NAMALWA (cell line): ENCODE measurements around the gene ZNF394.

Experiments
- DNase-seq: peaks from one replicate; pipeline ENCODE4 v3.0.0-alpha.2; 2015; ENCODE audit warnings: low spot score

The ZNF394 gene

DNA sequence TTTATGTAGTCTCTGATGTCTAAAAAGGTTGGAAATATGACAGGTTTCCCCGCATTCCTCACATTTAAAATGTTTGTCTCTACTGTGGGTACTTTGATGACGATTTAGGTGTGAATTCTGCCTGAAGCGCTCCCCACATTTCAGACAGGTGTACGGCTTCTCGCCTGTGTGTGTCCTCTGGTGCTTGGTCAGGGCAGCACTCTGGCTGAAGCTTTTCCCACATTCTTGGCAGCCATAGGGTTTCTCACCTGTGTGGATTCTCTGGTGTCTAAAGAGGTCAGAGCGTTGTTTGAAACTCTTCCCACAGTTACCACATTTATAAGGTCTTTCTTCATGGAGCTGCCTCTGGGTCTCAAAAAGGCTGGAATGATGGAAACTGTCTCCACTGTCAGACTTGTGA lies 6.3 kb downstream of the ZNF394 start:
- no peak for DNase-seq

GRCh38 chr7:99490878-99491277 lies 9.2 kb downstream of the ZNF394 start:
- DNase-seq: no peak

GRCh38 chr7:99489235-99489634 lies 10.8 kb downstream of the ZNF394 start:
- peak; percentile 64 for DNase-seq

DNA sequence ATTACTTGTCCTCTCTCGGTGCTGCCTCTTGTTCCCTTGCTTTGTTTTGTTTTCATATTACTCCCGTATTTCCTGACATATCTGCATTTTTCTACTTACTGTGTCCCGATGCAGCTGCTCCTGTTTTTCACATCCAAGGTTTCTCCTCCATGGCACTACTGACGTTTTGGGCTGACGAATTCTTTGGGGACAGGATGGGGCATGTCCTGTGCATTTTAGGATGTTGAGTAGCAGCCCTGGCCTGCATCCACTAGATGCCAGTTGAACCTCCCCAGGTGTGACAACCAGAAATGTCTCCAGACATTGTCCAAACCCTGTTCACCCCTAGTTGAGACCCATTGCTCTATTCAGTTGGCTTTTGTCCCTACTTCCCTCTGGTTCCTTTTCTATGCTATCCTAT lies 15.0 kb downstream of the ZNF394 start:
- DNase-seq: no peak

DNA sequence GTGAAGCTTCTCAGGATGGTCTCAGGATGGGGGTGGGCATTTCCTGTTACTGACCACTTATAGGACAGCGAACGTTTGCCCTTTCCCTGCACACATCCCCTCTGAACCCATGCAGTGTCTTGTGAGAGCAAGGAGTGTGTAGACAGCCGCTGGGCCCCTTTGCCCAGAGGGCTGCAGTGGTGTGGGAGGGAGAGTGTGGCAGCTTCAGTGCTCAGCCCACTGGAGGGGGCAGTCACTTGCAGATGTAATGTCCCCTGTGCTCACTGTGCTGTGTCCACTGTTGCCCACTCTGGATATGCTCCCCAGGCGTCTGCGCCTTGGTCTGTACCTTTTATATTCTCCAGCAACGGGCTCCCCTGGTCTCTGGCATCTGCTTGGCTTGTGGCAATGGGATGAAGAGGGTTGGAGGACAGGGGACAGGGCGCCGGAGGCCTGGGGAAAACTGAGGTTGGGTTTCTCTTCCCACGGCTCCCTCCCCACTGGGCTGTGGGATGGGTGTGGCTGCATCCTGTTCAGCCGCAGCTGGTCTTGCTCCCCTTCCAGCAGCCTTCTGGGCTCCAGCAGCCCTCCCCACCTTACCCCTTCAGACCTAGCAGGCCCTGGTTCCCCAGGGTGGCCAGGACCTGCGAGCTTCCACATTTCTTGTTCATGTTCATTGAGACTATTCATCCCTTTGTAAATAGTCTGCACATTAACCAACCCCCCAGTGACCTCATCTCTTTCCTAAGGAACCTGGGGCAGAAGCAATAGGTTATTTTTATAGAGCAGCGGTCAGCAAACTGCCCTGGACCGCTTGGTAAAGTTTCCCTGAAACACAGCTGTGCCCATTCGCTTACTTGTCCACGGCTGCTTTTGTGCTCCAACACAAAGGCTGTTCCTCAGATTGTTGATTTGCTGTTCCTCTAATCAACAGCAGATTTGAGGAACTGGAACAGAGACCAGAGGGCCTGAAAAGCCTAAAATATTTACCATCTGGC lies 21.3 kb downstream of the ZNF394 start:
- no peak for DNase-seq

- DNase-seq: no peak
Observed at GRCh38 chr7:99476107-99476506, 24.0 kb downstream of the ZNF394 start.

GRCh38 chr7:99473315-99473596 lies 26.8 kb downstream of the ZNF394 start:
- DNase-seq: peak; percentile 81

DNA sequence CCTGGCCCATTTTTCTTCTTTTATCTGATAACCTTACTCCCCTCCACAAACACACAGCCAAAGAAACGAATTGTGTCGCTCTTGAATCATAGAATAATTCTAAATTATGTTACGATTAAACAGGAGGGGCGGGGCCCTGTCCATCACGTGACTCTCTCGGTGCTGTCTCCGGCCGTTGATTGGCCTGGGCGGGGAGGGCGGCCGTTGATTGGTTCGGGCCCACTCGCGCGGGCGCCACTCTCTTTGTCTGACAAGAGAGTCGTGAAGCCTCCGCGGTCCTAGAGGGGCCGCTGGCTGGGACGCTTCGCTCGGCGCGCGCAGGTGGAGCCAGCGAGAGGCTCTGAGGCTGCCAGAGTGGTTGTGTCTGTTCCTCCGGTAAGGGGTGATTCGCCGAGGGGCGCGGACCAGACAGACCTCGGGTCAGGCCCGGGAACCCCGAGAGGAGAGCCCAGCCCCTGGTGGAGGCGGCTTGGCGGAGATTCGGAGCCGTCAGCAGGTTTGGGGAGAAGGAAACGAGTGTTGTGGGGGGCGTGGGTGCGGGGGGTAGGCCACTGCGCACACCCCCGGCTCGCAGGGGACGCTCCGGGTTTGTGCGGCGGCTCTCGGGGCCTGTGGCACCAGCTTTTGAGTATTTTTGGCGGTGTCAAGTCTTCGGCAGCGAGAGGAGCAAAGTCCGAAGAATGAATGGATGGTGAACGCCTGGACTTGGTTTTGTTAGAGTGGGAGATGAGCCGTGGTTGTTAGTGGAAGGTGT lies 27.3 kb downstream of the ZNF394 start, which contains the start of gene ZNF789:
TSS of gene ZNF789 (plus strand) at position 330 of the 754 bp plus-strand sequence. CDS start 3,567 bp downstream, outside the sequence.
- peak; percentile 99 for DNase-seq

GRCh38 chr7:99469381-99470065 lies 30.6 kb downstream of the ZNF394 start:
- DNase-seq: no peak

GRCh38 chr7:99468336-99468918 lies 31.7 kb downstream of the ZNF394 start:
- DNase-seq: no peak

GRCh38 chr7:99465421-99465768 lies 34.7 kb downstream of the ZNF394 start:
- DNase-seq: peak; percentile 55

DNA sequence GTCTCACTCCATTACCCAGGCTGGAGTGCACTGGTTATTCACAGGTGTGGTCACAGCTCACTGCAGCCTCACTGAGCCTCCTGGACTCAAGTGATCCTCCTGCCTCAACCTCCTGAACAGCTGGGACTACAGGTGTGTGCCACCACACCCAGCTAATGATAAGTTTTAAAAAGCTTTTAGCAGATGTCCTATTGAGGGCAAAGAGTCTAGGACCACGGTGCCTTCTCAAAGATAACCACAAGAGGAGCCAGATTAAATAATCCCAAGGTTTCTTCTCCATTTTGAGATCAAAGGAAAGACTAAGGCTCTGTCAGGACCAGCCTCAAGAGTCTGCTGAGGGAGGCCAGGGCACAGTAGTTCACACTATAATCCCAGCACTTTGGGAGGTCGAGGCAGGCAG lies 38.9 kb downstream of the ZNF394 start:
- peak; percentile 73 for DNase-seq

GRCh38 chr7:99460651-99461050 lies 39.4 kb downstream of the ZNF394 start:
- DNase-seq: peak; percentile 40

DNA sequence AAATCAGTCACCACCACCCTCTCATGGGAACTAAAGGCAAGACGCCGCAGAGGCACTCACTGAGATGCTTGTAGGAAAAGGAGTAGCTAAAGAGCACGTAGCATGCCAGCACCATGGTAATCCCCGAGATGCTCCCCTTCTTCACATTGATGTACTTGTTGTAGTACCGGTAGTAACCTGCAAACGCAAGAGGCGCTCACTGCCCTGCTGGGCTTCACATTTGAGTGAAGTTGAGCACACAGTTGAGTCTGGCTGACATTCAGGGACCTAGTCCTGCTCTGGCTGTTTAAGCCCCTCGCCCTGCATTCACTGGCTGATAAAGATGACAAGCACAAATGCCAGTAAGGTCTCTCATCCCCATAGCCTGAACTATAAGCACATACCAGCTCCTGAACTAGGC lies 41.0 kb downstream of the ZNF394 start:
- DNase-seq: peak; percentile 87

DNA sequence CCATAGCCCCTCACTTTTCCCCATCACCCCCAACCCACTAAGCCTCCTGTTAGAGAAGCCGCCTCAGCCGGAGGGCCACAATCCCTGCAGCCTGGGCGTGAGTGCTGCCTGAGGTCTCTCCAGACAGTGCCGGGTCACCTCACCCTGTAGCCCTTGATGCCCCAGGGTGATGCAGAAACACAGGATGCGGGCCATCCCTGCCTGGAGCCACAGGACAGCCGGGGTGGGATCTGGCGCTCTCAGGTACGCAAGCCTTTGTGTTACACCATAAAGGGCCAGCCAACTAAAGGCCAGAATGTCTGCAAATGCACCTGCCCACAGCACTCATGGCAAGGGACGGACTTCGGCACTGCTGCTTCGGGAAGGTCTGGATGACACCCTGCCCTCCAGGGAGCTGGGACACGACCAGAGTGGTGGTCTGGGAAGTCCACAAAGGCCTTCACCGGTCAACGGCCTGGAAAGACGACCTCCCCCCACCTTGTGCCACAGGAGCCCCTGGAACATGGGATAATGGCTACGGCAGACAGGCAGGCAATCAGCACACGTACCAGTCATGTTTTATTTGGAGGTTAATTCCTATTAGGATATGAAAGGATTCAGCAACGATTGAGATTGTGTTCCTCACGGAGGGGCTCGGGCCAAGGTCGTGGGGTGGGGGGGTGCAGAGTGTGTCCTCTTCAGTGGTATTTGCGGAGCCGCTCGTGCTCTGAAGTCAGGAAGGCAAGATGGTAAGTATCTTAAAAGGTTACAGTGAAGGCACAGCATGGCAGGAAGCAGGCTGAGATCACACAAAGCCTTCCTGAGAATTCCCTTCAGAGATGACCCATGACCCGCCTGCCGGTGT lies 42.2 kb downstream of the ZNF394 start:
- DNase-seq: no peak

- no peak for DNase-seq
Observed at GRCh38 chr7:99457050-99457649, 42.9 kb downstream of the ZNF394 start.

GRCh38 chr7:99456288-99456687 lies 43.8 kb downstream of the ZNF394 start:
- no peak for DNase-seq

DNA sequence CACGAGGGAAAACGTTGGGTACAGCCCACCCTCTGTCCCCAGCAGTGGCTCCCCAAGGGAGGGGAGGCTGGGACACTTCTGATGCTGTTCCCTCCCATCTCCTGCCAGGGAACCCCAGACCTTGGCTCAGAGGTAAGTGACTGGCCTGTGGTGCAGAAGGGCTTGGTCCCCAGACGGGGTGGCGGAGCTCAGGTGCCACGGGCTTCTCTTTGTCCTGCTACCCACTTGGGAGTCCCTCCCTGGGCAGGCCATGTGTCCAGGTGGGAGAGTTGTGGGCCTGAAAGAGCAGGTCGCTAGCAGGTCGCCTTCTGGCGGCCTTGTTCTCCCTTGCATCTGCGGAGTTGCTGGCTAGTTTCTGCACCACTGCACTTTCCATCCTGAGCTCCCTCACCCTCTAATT lies 44.2 kb downstream of the ZNF394 start:
- DNase-seq: no peak

DNA sequence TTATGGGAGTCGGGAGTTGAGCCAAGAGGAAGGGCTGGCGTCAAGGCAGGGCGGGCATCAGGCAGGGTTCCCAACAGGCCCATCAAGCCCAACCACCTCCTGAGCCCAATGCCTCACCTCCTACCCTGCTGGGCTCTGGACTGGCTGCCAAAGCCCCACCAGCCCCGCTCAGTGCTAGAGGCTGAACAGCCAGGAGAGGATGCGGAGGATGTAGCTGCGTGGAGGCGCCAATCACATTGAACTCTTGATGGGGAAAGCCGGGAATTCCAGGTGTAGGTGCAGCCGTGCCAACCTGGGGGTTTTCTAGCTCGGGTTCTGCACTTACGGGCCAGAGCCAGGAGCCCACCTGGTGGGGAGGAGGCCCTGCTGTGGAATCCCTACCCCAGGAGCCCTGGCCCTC lies 47.0 kb downstream of the ZNF394 start:
- no peak for DNase-seq

- DNase-seq: no peak
Observed at GRCh38 chr7:99452541-99452940, 47.5 kb downstream of the ZNF394 start.

DNA sequence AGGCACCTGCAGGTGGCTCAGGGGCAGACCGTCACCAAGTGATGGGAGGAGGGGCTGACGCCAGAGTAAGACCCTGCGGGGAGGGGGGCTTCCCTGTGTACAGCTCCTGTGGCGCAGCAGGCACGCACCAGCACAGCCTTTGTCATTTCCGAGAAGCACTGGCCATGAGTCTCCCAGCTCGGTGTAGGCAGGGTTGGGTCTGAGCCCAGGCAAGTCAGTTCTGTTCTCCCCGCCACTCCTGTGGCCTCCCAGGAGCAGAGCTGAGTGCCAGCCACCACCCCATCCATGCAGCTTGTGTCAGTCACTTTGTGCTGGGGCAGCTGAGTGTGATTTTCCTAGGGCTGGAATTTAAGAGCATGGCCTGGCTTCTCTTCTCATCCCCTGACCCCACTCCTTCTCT lies 48.1 kb downstream of the ZNF394 start:
- no peak for DNase-seq
